Cardiac fibroblast (primary cell): Measurements from ENCODE around the gene KCNK7.
"Not testable (repeated sequence)": the region's sequence is repeated elsewhere in the genome, so short reads cannot be mapped to it uniquely, and the experiment has no call there.

Experiments used
- DNase-seq, 2 donors: peaks; one replicate each; pipeline versions ENCODE4 v3.0.0 to v3.0.0-alpha.2; 2010; ENCODE audit warnings: low read depth in 2 of 2
- H3K4me3 ChIP-seq, 2 donors: replicated peaks in 1 of 2; 1 replicate in 1 of 2; 2 replicates in 1 of 2; pipeline ENCODE4 v1.5.1; 2011; ENCODE audit warnings: low read depth in 2 of 2, low read length in 2 of 2, mild to moderate bottlenecking in 2 of 2, moderate library complexity in 1 of 2
- CTCF ChIP-seq: IDR thresholded peaks from one replicate; pipeline ENCODE4 v1.5.1; 2011; ENCODE audit warnings: low read depth, mild to moderate bottlenecking, low read length, inconsistent platforms

The KCNK7 gene

GRCh38 chr11:65639623-65640482, 44.3 kb upstream of the KCNK7 start:
- DNase-seq, result peak in 1 of 2 donors; percentile 39
- TF ChIP-seq CTCF, result no peak

GRCh38 chr11:65639228-65639597, 43.6 kb upstream of the KCNK7 start:
- H3K4me3 ChIP-seq, DNase-seq: not testable (repeated sequence)

More at GRCh38 chr11:65639623-65640482, 44.3 kb upstream of the KCNK7 start:
- H3K4me3 ChIP-seq, result no peak overlapping the region

GRCh38 chr11:65637794-65638419, 42.3 kb upstream of the KCNK7 start, which contains the start of gene SIPA1:
Gene SIPA1 (plus strand): TSS chr11:65638101. CDS start chr11:65640922, 2,821 bp downstream.
- peak within 1 kb of the TSS; percentile 73 to 78 for H3K4me3 ChIP-seq
- TF ChIP-seq CTCF, result peak; percentile 67
- DNase-seq, result peak; percentile 91 to 93

- no peak for DNase-seq
- no peak for TF ChIP-seq CTCF
- H3K4me3 ChIP-seq, result no peak overlapping the region
These were observed 41.5 kb upstream of the KCNK7 start for GRCh38 chr11:65637032-65637557.

- no peak overlapping the region for H3K4me3 ChIP-seq
- TF ChIP-seq CTCF, result no peak
- no peak for DNase-seq
These were observed 40.8 kb upstream of the KCNK7 start for GRCh38 chr11:65636108-65637031.

GRCh38 chr11:65634905-65635731, 39.5 kb upstream of the KCNK7 start:
- no peak overlapping the region for H3K4me3 ChIP-seq
- TF ChIP-seq CTCF, result no peak
- DNase-seq, result no peak
